GM18507 (cell line): ENCODE measurements around the gene RAPGEF1.

Experiments
- DNase-seq: peaks from one replicate; pipeline ENCODE4 v3.0.0; 2011; ENCODE audit warnings: low read depth; ENCODE audit not compliant: insufficient read length; ENCODE audit errors: extremely low spot score
- FAIRE-seq: peaks from 2 replicates; lab custom pipeline; 2011; peaks lifted over from hg19 to GRCh38; lab: Jason Lieb, UNC

The RAPGEF1 gene

DNA sequence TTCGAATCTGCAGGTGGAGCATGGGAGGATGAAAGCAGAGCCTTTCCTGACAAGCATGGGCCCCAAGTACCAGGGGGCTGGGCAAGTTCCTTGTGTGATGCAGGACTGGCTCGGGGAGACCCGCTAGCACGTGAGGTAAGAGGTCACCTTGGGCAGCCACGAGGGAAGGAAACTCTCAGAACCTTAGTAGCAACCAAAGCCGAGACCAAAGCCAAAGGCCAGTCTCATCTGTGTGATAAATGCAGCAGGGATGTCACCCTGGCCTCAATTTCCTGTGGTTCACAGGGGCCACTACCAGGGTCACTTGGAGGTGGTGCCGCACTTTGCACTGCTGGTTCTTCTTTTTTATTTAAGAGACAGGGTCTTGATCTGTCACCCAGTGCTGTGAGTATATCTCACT lies 155.0 kb downstream of the RAPGEF1 start:
- FAIRE-seq (no peak), DNase-seq (no peak)

DNA sequence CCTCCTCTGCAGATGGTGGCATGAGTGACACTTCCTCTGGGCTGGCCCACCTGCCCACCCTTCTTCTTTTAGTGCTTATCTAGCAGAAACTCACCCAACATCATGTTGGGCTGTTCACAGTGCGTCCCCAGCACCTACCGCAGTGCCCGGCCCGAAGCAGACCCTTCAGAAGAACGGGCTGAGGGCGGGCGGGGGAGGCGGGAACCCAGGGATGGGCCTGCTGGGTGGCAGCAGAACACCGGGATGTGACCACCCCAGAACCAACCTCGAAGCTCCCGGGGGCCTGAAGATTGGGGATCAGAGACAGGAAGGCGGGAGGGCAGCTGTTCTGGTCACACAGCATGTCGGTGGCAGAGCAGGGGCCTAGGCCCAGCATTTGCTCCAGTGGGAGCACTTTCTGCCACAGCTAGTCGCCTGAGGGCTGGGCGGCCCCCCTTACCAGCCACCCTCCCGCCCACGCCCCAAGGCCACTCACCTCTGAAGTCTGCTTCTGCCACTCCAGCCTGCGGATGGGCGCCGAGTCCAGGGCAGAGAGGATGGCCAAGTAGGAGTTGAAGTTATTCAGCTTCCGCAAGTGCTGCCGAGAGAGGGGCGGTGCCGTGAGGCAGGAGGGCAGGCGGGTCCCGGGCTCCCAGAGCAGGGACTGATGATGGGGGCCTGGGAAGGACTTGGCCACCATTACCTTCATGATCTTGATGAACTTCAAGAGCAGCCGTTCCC lies 155.9 kb downstream of the RAPGEF1 start:
- DNase-seq, result no peak
- FAIRE-seq, result no peak

GRCh38 chr9:131583337-131583645 lies 156.6 kb downstream of the RAPGEF1 start:
- DNase-seq, result no peak
- FAIRE-seq, result no peak

- FAIRE-seq, result no peak
- no peak for DNase-seq
Observed at GRCh38 chr9:131582466-131583336, 157.2 kb downstream of the RAPGEF1 start.

DNA sequence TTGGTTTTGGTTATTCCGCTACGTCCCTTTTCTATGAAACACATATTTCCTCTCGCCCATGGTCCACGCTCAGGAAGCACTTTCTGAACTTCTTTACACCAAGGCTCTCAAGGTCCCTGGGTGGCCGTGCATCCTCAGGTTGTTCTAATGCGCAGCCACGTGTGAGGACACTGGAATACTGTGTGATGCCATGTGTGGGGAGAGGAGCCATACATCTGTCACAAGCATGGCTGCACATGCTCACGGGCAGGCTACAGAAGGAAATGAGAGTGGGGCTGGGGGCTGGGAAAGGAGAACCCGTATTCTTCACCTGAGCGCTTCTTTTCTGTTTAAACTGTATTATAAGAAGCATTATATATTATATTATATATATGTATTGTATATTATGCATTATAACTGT lies 157.8 kb downstream of the RAPGEF1 start:
- no peak for FAIRE-seq
- no peak for DNase-seq

- DNase-seq (no peak), FAIRE-seq (no peak)
Observed at GRCh38 chr9:131580358-131580757, 159.5 kb downstream of the RAPGEF1 start.

DNA sequence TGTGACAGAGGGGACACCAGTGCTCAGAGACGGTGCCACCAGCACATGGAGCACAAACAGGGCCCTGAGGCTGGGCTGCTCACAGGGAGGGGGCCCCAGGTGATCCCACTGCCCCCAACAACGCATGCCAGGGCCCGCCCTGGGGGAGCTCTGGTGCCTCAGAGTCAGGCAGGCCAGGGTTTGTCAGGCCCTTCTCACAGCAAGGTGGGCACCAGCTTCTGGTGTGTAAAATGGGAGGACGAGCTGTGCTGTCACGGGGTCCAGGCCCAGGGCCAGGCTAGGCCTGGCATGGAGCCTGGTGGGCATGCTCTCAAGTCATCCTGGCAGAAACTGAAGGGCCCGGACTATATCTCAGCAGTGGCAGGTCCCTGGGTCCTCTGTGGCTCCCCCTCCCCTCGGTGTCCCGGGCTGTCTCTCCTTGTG lies 160.1 kb downstream of the RAPGEF1 start:
- FAIRE-seq, result no peak

GRCh38 chr9:131578731-131579504 lies 161.0 kb downstream of the RAPGEF1 start:
- peak; percentile 81 for FAIRE-seq
- peak; percentile 44 for DNase-seq

More for the DNA sequence above, 160.1 kb downstream of the RAPGEF1 start:
- DNase-seq, result no peak

DNA sequence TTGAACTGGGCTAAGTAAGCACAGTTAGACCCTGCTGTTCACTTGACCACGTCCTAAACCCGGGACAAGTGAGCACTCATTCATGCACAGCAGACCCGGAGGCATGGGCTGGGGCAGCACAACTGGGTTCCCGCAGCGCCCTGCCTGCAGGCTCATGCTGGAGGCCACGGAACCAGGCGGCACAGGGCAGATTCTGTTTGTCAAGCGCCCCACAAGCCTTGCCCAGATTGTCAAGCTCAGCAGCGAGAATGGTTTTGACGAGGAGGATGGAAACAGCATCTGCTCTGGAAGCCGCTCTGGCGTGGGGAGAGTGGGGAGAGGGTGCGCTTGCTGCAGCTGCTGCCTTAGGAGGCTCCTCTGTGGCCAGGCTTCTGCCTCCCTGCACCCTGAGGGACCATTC lies 161.9 kb downstream of the RAPGEF1 start:
- DNase-seq, result no peak
- no peak for FAIRE-seq

DNA sequence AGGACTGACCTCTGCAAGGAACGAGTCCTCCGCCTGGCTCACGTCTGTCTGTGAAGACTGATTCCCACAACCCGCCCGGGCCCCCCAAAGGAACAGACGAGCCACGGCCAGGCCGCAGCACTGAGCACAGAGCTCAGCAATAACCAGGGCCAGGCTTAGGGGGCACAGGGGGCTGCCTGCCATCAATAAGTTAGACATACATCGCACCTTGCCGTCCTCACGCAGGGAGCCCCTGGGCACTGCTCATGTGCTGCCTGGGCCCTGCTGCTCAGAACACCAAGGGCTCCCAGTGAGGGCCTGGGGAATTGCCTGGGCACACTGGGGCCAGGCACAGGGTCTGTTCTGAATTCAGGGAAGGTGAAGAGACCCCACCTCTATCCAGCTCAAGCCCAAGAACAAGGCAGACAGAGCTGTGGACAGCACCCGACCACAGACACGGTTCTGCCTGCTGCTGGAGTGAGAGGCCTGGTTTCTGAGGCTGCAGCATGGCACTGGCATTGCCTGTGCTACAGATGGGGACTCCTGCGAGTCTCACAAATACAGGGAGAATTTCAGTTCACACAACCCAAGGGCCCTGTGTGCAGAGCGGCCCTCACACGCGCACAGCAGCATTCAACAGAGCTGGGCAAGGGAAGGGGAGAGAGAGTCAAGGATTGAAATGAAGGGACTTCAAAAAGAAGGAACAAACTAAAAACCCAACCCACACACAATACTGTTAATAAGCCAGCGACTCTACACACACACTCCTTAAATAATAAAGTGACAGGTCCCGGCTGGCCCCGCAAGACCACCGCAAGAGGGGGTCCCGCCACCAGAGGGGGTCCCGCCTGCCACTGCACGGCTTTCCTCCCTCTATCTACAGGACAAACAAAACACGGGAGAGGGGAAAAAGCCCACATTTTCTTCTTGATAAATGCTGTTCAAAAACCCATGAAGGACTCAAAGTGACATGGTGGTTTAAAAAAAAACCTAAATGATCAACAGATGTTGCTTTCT lies 162.6 kb downstream of the RAPGEF1 start:
- FAIRE-seq (no peak), DNase-seq (no peak)

DNA sequence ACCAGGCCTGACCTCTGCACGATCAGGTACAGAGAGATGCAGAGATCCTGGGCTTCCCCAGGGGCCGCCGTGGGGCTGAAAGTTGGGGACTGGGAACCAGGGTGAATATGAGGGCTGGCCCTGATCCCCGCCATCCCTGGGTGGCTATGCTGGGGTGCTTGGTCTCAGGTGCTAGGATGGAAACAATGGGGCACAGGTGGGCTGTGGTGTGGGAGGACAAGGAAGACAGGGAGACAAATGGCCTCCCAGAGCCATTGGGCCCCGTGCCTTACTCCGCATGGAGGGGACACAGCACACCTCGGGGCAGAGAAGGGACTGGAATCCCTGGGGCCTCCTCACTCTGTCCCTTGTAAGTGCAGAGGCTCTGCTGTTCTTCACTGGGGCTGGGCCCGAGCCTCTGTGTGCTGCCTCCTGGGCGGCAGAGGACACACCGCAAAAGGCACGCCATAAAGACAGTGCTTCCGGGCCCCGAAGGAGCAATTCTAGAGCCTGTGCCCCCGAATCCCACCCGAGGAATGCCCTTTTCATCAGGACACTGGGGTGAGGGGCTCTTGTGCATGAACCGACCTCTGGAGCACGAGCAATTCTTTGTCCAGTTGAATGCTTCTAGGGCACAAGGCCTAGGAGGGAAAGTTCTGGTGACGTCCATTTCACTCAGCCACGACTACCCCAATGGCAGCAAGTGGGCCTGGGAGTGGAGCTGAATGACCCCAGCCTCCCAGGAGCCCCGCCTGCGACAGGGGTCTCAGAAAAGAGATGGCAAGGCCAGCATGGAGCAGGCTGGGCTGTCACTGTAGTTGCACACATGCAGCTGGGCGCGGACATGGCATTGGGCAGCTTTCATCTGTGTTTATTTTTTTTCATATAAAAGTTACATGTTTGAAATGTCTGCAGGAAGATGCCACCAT lies 163.7 kb downstream of the RAPGEF1 start:
- DNase-seq (no peak), FAIRE-seq (no peak)

DNA sequence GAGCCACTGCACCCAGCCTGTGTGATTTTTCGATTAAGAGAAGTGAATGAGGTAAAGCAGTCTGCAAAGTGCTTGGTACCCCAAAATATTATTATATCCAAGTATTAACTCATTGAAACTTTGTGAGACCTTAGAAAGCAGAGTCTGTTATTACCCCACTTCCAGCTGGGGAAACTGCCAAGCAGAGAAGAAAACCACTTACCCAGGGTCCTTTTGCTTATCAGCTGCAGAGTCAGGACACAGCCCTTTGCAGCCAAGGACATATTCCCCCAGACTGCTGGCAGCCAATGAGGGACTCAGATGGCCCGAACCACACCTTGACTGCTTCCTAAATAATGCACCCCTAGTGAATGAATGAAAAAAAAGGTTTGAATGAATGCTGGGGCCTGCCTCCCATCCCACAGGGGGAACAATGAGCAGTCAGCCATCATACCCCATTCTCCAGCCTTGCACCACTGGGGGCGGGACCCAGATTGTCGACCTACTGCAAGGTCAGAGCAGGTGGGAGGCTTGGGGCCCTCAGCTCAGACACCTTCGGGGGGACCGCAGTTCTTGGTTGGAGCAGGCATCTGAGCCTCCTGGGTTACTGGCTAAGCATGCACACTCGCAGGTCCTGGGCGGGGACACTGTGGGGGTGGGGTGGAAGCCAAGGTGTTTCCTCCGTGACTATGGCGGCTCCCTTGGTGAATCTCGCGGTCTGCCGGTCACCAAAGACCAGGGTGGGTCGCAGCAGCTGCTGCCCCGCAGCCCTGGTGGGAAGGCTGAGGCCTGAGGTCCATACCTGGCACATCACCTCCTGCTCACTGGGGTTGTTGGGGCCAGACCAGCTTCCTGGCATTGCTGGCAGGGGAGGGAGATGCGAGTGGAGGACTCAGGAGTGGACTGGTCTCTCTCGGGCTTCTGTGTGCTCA lies 164.9 kb downstream of the RAPGEF1 start:
- no peak for FAIRE-seq
- no peak for DNase-seq

DNA sequence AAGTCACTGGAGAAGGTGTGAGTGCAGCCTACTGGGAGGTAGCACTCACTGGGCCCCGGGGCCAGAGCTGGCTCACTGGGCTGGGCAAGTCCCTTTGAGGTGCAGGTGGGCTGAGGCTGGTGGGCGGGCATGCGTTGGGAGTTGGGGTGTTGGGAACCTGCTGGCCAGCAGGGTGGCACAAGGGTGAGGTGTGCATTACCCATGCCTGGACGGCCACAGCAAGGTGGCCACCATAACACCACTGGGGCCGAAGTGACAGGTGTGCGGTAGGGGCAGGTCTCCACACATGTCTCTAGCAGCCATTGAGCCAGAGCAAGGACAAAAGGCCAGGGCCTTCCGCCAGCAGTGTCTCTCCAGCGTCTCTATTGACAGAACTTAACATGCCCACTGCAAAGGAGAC lies 172.0 kb downstream of the RAPGEF1 start:
- no peak for DNase-seq
- FAIRE-seq, result no peak

DNA sequence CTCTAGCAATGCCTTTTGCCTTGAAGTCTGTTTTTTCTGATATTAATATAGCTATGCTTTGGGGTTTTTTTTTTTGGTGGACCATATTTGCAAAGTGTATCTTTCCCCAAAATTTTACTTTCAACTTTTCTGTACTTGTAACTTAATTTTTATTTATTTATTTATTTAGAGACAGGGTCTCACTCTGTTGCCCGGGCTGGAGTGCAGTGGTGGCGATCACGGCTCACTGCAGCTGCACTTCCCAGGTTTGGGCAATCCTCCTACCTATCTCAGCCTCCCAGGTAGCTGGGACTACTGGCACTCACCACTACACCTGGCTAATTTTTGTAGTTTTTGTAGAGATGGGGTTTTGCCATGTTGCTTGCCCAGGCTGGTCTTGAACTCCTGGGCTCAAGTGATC lies 173.7 kb downstream of the RAPGEF1 start:
- FAIRE-seq (no peak), DNase-seq (no peak)

DNA sequence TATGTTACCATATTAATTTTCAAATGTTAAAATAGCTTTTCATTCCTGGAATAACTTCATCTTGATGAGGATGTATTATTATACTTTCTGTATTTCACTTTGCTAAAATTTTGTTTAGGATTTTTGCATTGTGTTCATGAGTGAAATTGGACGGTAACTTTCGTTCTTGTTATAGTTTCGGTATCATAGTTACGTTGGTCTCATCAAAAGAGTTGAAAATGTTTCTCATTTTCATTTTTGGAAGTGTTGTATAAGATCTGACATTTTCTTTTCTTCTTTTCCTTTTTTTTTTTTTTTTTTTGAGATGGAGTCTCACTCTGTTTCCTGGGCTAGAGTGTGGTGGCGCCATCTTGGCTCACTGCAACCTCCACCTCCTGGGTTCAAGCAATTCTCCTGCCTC lies 174.5 kb downstream of the RAPGEF1 start:
- FAIRE-seq, result peak; percentile 5
- DNase-seq, result no peak

GRCh38 chr9:131562032-131562959 lies 177.6 kb downstream of the RAPGEF1 start:
- FAIRE-seq (no peak), DNase-seq (no peak)
